Ascending aorta (tissue), 2 donors: ENCODE measurements around the gene DRD3. TPM values are rescaled to one million over a fixed set of nuclear protein-coding genes. Genes with fewer than 3 reads are reported as not detected.

ENCODE experiments used
- DNase-seq, 2 donors: peaks; one replicate each; pipeline ENCODE4 v3.0.0-alpha.2; 2019; ENCODE audit warnings: low spot score in 2 of 2
- H3K27ac ChIP-seq, 2 donors: fragments of 200-600 bp; sonication (generic); one replicate each; pipeline ENCODE4 v1.5.1; 2016 to 2017; ENCODE audit warnings: mild to moderate bottlenecking in 1 of 2
- H3K27me3 ChIP-seq: fragments of 200-600 bp; sonication (generic); one replicate; pipeline ENCODE4 v1.5.1; 2017
- H3K36me3 ChIP-seq, 2 donors: fragments of 200-600 bp; sonication (generic); one replicate each; pipeline ENCODE4 v1.5.1; 2016
- H3K4me1 ChIP-seq, 2 donors: fragments of 200-600 bp; sonication (generic); one replicate each; pipeline ENCODE4 v1.5.1; 2016 to 2017; ENCODE audit warnings: mild to moderate bottlenecking in 1 of 2
- H3K4me3 ChIP-seq, 2 donors: fragments of 200-600 bp; sonication (generic); one replicate each; pipeline ENCODE4 v1.5.1; 2016 to 2017; ENCODE audit warnings: mild to moderate bottlenecking in 1 of 2
- H3K9me3 ChIP-seq, 2 donors: fragments of 200-600 bp; sonication (generic); one replicate each; pipeline ENCODE4 v1.5.1; 2016
- intact Hi-C: fragments of 100-400 bp; cut with DNase I; formaldehyde crosslinking; loops from one replicate; pipeline ENCODE4 v1.15.1; 2023
- total RNA-seq: library from RNA; depleted of rRNA; stranded (reverse); fragments of >200 nt; gene quantifications from one replicate; pipeline ENCODE4 v1.1.0, GENCODE V29; 2016
- TF ChIP-seq, protein P1 (sequence below), 3 experiments: fragments of 200-600 bp in 2 of 3; fragments of 450-650 bp in 1 of 3; sonication (generic) in 2 of 3; IDR thresholded peaks; one replicate each; pipeline ENCODE4 v1.5.1; 2016 to 2019; ENCODE audit warnings: antibody characterized with exemption in 3 of 3, mild to moderate bottlenecking in 1 of 3, moderate library complexity in 1 of 3

The DRD3 gene
- total RNA-seq, 1 donor from 2014 or later: not detected

DNA sequence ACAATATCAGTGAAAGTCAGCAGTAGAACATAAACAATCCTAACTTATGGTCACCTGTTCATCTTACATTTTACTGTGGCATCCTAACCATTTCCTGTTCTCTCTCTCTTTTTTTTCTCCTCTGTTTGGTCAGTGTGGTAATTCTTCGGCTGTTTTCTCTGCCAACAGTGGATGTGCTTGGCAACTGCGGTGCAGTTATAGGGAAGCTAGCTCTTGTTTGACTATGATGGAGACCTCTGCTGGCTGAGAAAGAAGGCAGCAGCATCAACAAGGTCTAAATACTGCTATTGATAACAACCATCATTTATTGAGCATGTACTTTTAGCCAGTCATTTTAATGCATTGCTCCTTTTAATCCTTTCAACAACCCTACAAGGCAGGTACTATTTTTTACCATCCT lies 723 bp upstream of the DRD3 start:
- no peaks in the 10 kb centered on the region for H3K4me1 ChIP-seq
- no peak overlapping the region for H3K4me3 ChIP-seq
- H3K27me3 ChIP-seq: no peaks in the 10 kb centered on the region
- H3K36me3 ChIP-seq: no peaks in the 10 kb centered on the region
- H3K27ac ChIP-seq: no peak overlapping the region
- H3K9me3 ChIP-seq: no peaks in the 10 kb centered on the region
- intact Hi-C loops: no loop called here
- DNase-seq: no peak
- TF ChIP-seq, protein P1, sequence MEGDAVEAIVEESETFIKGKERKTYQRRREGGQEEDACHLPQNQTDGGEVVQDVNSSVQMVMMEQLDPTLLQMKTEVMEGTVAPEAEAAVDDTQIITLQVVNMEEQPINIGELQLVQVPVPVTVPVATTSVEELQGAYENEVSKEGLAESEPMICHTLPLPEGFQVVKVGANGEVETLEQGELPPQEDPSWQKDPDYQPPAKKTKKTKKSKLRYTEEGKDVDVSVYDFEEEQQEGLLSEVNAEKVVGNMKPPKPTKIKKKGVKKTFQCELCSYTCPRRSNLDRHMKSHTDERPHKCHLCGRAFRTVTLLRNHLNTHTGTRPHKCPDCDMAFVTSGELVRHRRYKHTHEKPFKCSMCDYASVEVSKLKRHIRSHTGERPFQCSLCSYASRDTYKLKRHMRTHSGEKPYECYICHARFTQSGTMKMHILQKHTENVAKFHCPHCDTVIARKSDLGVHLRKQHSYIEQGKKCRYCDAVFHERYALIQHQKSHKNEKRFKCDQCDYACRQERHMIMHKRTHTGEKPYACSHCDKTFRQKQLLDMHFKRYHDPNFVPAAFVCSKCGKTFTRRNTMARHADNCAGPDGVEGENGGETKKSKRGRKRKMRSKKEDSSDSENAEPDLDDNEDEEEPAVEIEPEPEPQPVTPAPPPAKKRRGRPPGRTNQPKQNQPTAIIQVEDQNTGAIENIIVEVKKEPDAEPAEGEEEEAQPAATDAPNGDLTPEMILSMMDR (IDR thresholded peaks at IDR 0.05): no peak

DNA sequence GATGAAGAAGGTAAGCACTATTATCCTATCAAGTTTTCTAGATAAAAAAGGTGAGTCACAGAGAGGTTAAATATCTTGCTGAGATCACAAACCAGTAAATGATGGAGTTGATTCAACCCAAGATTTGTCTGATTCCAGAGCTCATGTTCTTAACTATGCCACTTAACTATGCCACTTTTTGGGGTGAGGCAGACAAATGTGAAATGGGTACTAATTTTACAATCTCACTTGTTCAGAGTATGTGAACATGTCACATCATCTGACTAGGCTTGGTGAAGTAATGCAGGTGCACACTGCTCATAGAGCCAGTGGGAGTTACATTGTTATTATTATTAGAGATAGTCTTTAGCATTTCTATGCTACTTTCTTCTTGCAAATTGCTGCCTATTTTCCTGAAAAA lies 2.0 kb downstream of the DRD3 start:
- DNase-seq: no peak
- Histone ChIP-seq H3K36me3 (no peaks in the 10 kb centered on the region), H3K27me3 (no peaks in the 10 kb centered on the region), H3K4me3 (no peak overlapping the region), H3K27ac (no peak overlapping the region), H3K9me3 (no peaks in the 10 kb centered on the region), H3K4me1 (no peaks in the 10 kb centered on the region)
- intact Hi-C loops: no loop called here
- TF ChIP-seq, protein P1 (IDR thresholded peaks at IDR 0.05): no peak

DNA sequence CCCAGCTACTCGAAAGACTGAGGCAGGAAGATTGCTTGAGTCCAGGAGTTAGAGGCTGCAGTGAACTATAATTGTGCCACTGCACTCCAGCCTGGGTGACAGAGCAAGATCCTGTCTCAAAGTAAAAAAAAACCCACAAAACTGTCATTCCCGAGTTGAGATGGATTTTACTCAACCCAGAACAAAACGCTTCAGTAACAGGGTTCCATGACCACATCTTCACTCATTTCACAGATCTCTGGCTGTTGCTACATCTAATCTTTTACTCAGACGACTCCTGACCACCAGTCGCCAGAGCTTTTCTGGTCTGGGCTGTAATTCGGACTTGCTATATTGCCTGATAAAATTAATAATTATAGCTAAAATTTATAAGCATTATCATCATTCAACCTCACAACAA lies 2.4 kb downstream of the DRD3 start:
- H3K27ac ChIP-seq: no peak overlapping the region
- no peak for DNase-seq
- TF ChIP-seq, protein P1 (IDR thresholded peaks at IDR 0.05): no peak
- no peaks in the 10 kb centered on the region for H3K36me3 ChIP-seq
- no peaks in the 10 kb centered on the region for H3K27me3 ChIP-seq
- H3K9me3 ChIP-seq: no peaks in the 10 kb centered on the region
- no peaks in the 10 kb centered on the region for H3K4me1 ChIP-seq
- H3K4me3 ChIP-seq: no peak overlapping the region
- intact Hi-C loops: no loop called here

DNA sequence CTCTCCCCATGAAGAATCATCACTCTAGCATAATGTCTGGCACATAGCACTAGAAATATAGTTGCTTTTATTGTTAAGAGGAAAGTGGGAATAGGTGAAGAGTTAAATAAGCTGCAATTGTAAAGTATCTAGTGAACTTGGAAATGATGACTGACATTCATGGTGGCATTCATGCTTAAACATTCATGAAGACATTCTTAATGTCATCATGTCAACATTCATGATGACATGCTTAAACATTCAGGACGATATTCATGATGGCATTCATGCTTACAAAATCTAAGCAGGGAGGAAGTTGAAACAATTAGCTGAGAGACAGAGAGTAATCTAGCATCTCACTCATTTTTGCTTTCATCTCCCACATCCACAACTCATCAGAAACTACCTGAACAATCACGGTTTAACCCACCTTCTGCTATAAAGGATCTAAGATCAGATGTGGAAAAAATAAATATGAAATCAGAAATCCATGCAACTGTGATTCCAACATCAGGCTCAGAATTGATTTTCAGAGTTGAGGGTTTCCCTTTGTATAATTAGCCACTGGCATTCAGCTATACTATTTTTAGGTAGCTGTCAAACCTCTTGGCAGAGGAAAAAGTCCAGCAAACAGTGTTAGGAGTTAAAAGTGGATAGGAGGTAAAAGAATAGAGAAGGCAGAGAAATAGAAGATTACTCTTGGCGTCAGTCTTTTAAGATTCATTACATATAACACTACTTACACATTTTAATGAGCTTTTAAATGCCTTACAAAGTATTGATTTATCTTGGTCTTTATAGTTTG lies 3.5 kb downstream of the DRD3 start:
- no peaks in the 10 kb centered on the region for H3K27me3 ChIP-seq
- H3K36me3 ChIP-seq: no peaks in the 10 kb centered on the region
- DNase-seq: no peak
- no peak overlapping the region for H3K27ac ChIP-seq
- TF ChIP-seq, protein P1 (IDR thresholded peaks at IDR 0.05): no peak
- H3K9me3 ChIP-seq: no peaks in the 10 kb centered on the region
- H3K4me1 ChIP-seq: no peaks in the 10 kb centered on the region
- no peak overlapping the region for H3K4me3 ChIP-seq
- intact Hi-C loops: no loop called here

DNA sequence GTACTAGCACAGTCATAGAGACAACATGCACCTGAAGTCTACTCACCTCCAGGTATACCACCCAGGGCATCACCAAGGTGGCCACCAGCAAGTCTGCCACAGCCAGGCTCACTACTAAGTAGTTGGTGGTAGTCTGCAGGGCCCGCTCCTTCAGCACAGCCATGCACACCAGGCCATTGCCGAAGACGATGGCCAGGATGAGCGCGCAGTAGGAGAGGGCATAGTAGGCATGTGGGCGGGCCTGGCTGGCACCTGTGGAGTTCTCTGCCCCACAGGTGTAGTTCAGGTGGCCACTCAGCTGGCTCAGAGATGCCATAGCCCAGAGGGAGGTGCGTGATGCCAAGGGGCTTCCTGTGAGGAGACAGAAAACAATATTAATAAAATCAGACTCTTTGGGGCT lies 7.2 kb downstream of the DRD3 start:
- Histone ChIP-seq H3K27ac (no peak overlapping the region), H3K4me1 (no peaks in the 10 kb centered on the region), H3K4me3 (no peak overlapping the region), H3K9me3 (no peaks in the 10 kb centered on the region), H3K36me3 (no peaks in the 10 kb centered on the region), H3K27me3 (no peaks in the 10 kb centered on the region)
- intact Hi-C loops: no loop called here
- no peak for DNase-seq
- TF ChIP-seq, protein P1 (IDR thresholded peaks at IDR 0.05): no peak
